Vagina (tissue), 2 donors: Measurements from ENCODE around the gene IRF2.

Experiments
- CTCF ChIP-seq, 3 experiments: fragments of 450-650 bp in 2 of 3; fragments of 200-600 bp in 1 of 3; sonication (generic) in 1 of 3; IDR thresholded peaks; one replicate each; pipeline ENCODE4 v1.5.1; 2017 to 2019; ENCODE audit warnings: antibody characterized with exemption in 3 of 3, mild to moderate bottlenecking in 2 of 3, moderate library complexity in 2 of 3
- POLR2A ChIP-seq, 2 donors: fragments of 450-650 bp; IDR thresholded peaks; one replicate each; pipeline ENCODE4 v1.6.1; 2017; ENCODE audit warnings: antibody characterized with exemption in 2 of 2, mild to moderate bottlenecking in 2 of 2, moderate library complexity in 2 of 2
- POLR2AphosphoS5 ChIP-seq, 2 donors: sonication (generic); formaldehyde crosslinking; IDR thresholded peaks; one replicate each; pipeline ENCODE4 v1.9.0; 2017; ENCODE audit warnings: antibody characterized with exemption in 2 of 2, mild to moderate bottlenecking in 2 of 2, low read depth in 1 of 2; ENCODE audit not compliant: insufficient read depth in 1 of 2

- TF ChIP-seq CTCF (IDR thresholded peaks at IDR 0.05) = no peak
- no peak for TF ChIP-seq POLR2AphosphoS5 (IDR thresholded peaks at IDR 0.05; ENCODE audit: insufficient read depth in 1 of 2, low read depth in 1 of 2)
- TF ChIP-seq POLR2A (IDR thresholded peaks at IDR 0.05) = no peak
Measured at GRCh38 chr4:184376126-184376838, 98.1 kb downstream of the IRF2 start.
